GM12891 (cell line): ENCODE data around the gene MAN2B1.

ENCODE experiments used
- PAX5 ChIP-seq: IDR thresholded peaks from 2 replicates; pipeline ENCODE4 v1.6.1; 2011; ENCODE audit warnings: low read length, moderate library complexity, mild to moderate bottlenecking; ENCODE audit not compliant: insufficient read depth, severe bottlenecking
- POLR2A ChIP-seq: IDR thresholded peaks from 2 replicates; pipeline ENCODE4 v1.6.1; 2011; ENCODE audit warnings: low read depth, low read length, control low read depth
- POLR2AphosphoS5 ChIP-seq: IDR thresholded peaks from 2 replicates; pipeline ENCODE4 v1.6.1; 2011; ENCODE audit warnings: low read depth, low read length, control low read depth
- POU2F2 ChIP-seq: IDR thresholded peaks from 2 replicates; pipeline ENCODE4 v1.6.1; 2011; ENCODE audit warnings: low read depth, mild to moderate bottlenecking, control low read depth, low read length, moderate library complexity
- SPI1 ChIP-seq: IDR thresholded peaks from 2 replicates; pipeline ENCODE4 v1.6.1; 2011; ENCODE audit warnings: low read depth, low read length, control low read depth
- TAF1 ChIP-seq: IDR thresholded peaks from 2 replicates; pipeline ENCODE4 v1.6.1; 2011; ENCODE audit warnings: low read depth, low read length, control low read depth

- peak; percentile 43; the same call in 1 of the 2 replicates for TF ChIP-seq POLR2A
- TF ChIP-seq POLR2AphosphoS5, result peak; percentile 17; the same call in 1 of the 2 replicates
- TF ChIP-seq TAF1, result peak; percentile 10; the same call in 1 of the 2 replicates
- TF ChIP-seq SPI1, result no peak
- TF ChIP-seq POU2F2, result no peak
- no peak for TF ChIP-seq PAX5
Measured at GRCh38 chr19:12666265-12667048, at the start of gene MAN2B1, which contains the start of gene WDR83.
